Measurements from ENCODE around the gene MCTP1.

MCTP1 gene

GRCh38 chr5:94691291-94691690, 593.6 kb downstream of the MCTP1 start:
- Histone ChIP-seq H3K79me2 (no peaks in the 10 kb centered on the region), H3K4me1 (no peaks in the 10 kb centered on the region), H3K27me3 (ENCODE audit: control insufficient read depth, insufficient read depth, low read length) (no peaks in the 10 kb centered on the region), H3K4me2 (ENCODE audit: low read length) (no peak overlapping the region), H3K4me3 (ENCODE audit: low read depth, low read length) (no peak overlapping the region), H3K27ac (no peak overlapping the region), H2AFZ (no peak overlapping the region), H3K9me3 (ENCODE audit: control insufficient read depth, low read length) (no peaks in the 10 kb centered on the region), H3K36me3 (ENCODE audit: control insufficient read depth, insufficient read depth, low read length) (no peaks in the 10 kb centered on the region), H3K9ac (no peak overlapping the region)
- TF ChIP-seq CTCF (IDR thresholded peaks at IDR 0.05) = no peak

- TF ChIP-seq CTCF (IDR thresholded peaks at IDR 0.05) = no peak
- no peaks in the 10 kb centered on the region for H3K4me1 ChIP-seq
- H3K27me3 ChIP-seq (ENCODE audit: control insufficient read depth, insufficient read depth, low read length) = no peaks in the 10 kb centered on the region
- no peak overlapping the region for H3K9ac ChIP-seq
- no peak overlapping the region for H2AFZ ChIP-seq
- no peak overlapping the region for H3K4me2 ChIP-seq (ENCODE audit: low read length)
- no peaks in the 10 kb centered on the region for H3K9me3 ChIP-seq (ENCODE audit: control insufficient read depth, low read length)
- no peak overlapping the region for H3K4me3 ChIP-seq (ENCODE audit: low read depth, low read length)
- H3K36me3 ChIP-seq (ENCODE audit: control insufficient read depth, insufficient read depth, low read length) = no peaks in the 10 kb centered on the region
- H3K79me2 ChIP-seq = no peaks in the 10 kb centered on the region
- no peak overlapping the region for H3K27ac ChIP-seq
Measured at GRCh38 chr5:94690778-94691177, 594.1 kb downstream of the MCTP1 start.

GRCh38 chr5:94689908-94690307, 595.0 kb downstream of the MCTP1 start:
- no peak overlapping the region for H2AFZ ChIP-seq
- no peak overlapping the region for H3K27ac ChIP-seq
- H3K9ac ChIP-seq = no peak overlapping the region
- no peaks in the 10 kb centered on the region for H3K79me2 ChIP-seq
- TF ChIP-seq CTCF (IDR thresholded peaks at IDR 0.05) = no peak
- H3K9me3 ChIP-seq (ENCODE audit: control insufficient read depth, low read length) = no peaks in the 10 kb centered on the region
- no peak overlapping the region for H3K4me2 ChIP-seq (ENCODE audit: low read length)
- H3K27me3 ChIP-seq (ENCODE audit: control insufficient read depth, insufficient read depth, low read length) = no peaks in the 10 kb centered on the region
- H3K4me1 ChIP-seq = no peaks in the 10 kb centered on the region
- no peak overlapping the region for H3K4me3 ChIP-seq (ENCODE audit: low read depth, low read length)
- H3K36me3 ChIP-seq (ENCODE audit: control insufficient read depth, insufficient read depth, low read length) = no peaks in the 10 kb centered on the region

- no peak overlapping the region for H3K4me2 ChIP-seq (ENCODE audit: low read length)
- no peak overlapping the region for H2AFZ ChIP-seq
- no peaks in the 10 kb centered on the region for H3K9me3 ChIP-seq (ENCODE audit: control insufficient read depth, low read length)
- no peak for TF ChIP-seq CTCF (IDR thresholded peaks at IDR 0.05)
- no peaks in the 10 kb centered on the region for H3K79me2 ChIP-seq
- no peaks in the 10 kb centered on the region for H3K27me3 ChIP-seq (ENCODE audit: control insufficient read depth, insufficient read depth, low read length)
- no peak overlapping the region for H3K27ac ChIP-seq
- H3K9ac ChIP-seq = no peak overlapping the region
- H3K36me3 ChIP-seq (ENCODE audit: control insufficient read depth, insufficient read depth, low read length) = no peaks in the 10 kb centered on the region
- H3K4me3 ChIP-seq (ENCODE audit: low read depth, low read length) = no peak overlapping the region
- H3K4me1 ChIP-seq = no peaks in the 10 kb centered on the region
Measured at GRCh38 chr5:94682814-94683520, 601.9 kb downstream of the MCTP1 start.

GRCh38 chr5:94675965-94676618, 608.8 kb downstream of the MCTP1 start:
- no peaks in the 10 kb centered on the region for H3K27me3 ChIP-seq (ENCODE audit: control insufficient read depth, insufficient read depth, low read length)
- H2AFZ ChIP-seq = no peak overlapping the region
- no peaks in the 10 kb centered on the region for H3K79me2 ChIP-seq
- no peak overlapping the region for H3K4me3 ChIP-seq (ENCODE audit: low read depth, low read length)
- H3K27ac ChIP-seq = no peak overlapping the region
- no peaks in the 10 kb centered on the region for H3K4me1 ChIP-seq
- TF ChIP-seq CTCF (IDR thresholded peaks at IDR 0.05) = no peak
- H3K4me2 ChIP-seq (ENCODE audit: low read length) = no peak overlapping the region
- no peaks in the 10 kb centered on the region for H3K9me3 ChIP-seq (ENCODE audit: control insufficient read depth, low read length)
- no peak overlapping the region for H3K9ac ChIP-seq
- no peaks in the 10 kb centered on the region for H3K36me3 ChIP-seq (ENCODE audit: control insufficient read depth, insufficient read depth, low read length)

Measured in parathyroid adenoma (tissue), 2 donors.